Activated effector memory CD4-positive, alpha-beta T cell treated with Interleukin-2 at 50 U/mL for 16 hours (primary cell): ENCODE data around the gene GRHL1.

Source experiments
- DNase-seq: peaks from one replicate; pipeline ENCODE4 v3.0.0-alpha.2; 2020

GRHL1 gene

DNA sequence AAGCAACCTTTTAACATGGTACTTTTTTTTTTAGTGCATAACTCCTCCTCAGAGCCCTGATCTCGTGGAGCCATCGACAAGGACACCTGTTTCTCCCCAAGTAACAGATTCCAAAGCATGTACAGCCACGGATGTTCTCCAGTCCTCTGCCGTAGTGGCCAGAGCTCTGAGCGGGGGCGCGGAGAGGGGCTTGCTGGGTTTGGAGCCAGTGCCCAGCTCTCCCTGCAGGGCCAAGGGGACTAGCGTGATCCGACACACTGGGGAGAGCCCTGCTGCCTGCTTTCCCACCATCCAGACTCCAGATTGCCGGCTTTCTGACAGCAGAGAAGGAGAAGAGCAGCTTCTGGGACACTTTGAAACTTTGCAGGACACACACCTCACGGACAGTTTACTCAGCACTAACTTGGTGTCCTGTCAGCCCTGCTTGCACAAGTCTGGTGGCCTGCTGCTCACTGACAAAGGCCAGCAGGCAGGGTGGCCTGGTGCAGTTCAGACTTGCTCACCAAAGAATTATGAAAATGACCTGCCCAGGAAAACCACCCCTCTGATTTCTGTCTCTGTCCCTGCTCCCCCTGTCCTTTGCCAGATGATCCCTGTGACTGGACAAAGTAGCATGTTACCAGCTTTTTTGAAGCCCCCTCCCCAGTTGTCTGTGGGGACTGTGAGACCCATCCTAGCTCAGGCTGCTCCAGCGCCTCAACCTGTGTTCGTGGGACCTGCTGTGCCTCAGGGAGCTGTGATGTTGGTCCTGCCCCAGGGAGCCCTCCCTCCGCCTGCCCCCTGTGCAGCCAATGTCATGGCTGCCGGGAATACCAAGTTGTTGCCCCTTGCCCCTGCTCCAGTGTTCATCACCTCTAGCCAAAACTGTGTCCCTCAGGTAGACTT lies 96.4 kb downstream of the GRHL1 start:
- no peak for DNase-seq

DNA sequence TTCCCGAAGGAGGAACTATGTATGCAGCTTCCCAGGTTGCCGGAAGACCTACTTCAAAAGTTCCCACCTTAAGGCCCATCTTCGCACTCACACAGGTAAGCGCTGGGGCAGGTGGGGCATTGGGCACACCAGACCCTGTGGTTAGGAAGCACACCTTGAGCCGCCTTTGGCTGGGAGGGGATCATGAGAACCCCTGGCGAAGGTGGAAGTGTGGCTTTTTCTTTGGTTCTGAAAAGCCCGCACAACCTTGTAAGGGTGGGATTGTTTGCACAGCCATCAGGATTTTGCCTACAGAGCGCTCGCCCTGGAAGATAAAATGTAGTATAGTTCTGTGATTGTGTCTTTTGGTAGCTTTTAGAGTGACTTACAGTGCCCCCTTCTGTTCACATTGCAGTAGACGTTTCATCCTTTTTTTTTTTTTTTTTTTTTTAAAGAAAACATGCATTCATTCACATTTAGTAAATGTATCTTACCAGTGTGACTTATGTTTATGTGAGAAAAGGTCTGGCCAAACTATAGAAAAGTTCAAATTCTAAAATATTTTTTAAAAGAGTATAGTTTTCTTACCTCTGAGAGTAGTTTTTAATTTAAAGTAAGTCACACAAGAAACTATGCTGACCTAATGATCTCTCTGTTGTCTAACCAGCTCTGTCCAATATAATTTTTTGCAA lies 97.1 kb downstream of the GRHL1 start:
- no peak for DNase-seq
